Stomach smooth muscle (tissue), 2 donors: ENCODE data around the gene RPH3AL.
A peak's percentile ranks its signal among the peaks of the same experiment; 100 is the strongest.

ENCODE experiments used
- H3K27ac ChIP-seq: one replicate; pipeline ENCODE4 v1.7.0; 2013; ENCODE audit warnings: mild to moderate bottlenecking, low read length, inconsistent platforms
- H3K27me3 ChIP-seq, 2 donors: one replicate each; pipeline ENCODE4 v1.7.0; 2013; ENCODE audit warnings: low read length in 2 of 2; ENCODE audit not compliant: insufficient read depth in 2 of 2, control insufficient read depth in 1 of 2
- H3K36me3 ChIP-seq, 2 donors: one replicate each; pipeline ENCODE4 v1.7.0; 2013; ENCODE audit warnings: low read length in 2 of 2; ENCODE audit not compliant: control insufficient read depth in 2 of 2, insufficient read depth in 2 of 2
- H3K4me1 ChIP-seq: one replicate; pipeline ENCODE4 v1.7.0; 2013; ENCODE audit warnings: low read length; ENCODE audit not compliant: control insufficient read depth, insufficient read depth
- H3K4me3 ChIP-seq, 2 donors: one replicate each; pipeline ENCODE4 v1.7.0; 2013; ENCODE audit warnings: low read length in 2 of 2
- H3K9ac ChIP-seq, 2 donors: one replicate each; pipeline ENCODE4 v1.7.0; 2013; ENCODE audit warnings: low read length in 2 of 2, mild to moderate bottlenecking in 1 of 2
- H3K9me3 ChIP-seq, 2 donors: one replicate each; pipeline ENCODE4 v1.7.0; 2013; ENCODE audit warnings: low read length in 2 of 2; ENCODE audit not compliant: control insufficient read depth in 2 of 2
- donor health status: healthy.
- donor health status: Pancreatic carcinoma.

The RPH3AL gene

DNA sequence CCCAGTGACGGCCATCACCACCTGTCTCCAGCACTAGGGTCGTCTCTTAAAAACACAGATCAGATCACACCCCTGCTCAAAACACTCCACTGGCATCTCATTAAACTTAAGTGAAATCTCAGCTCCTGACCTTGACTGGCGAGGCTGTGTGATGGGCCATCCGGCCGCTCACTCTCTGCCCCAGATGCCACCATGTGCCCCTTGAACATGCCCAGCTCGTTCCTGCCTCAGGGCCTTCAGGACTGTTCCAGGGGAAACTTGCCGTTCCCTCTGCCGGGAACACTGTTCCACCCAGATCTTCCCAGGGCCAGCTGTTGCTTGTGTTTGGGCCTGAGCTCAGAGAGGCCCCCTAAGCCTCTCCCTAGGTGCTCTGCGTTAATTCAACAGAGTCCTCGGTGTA is 39.4 kb downstream of the RPH3AL start:
- Histone ChIP-seq H3K9ac (no peak overlapping the region), H3K36me3 (peaks cover 0 to 2% of the 10 kb centered on the region in 2 donors)

GRCh38 chr17:312476-313148 is 40.0 kb downstream of the RPH3AL start:
- Histone ChIP-seq H3K4me3 (no peak overlapping the region), H3K27me3 (peaks cover 0 to 4% of the 10 kb centered on the region in 2 donors), H3K9ac (no peak overlapping the region), H3K9me3 (peaks cover 0 to 3% of the 10 kb centered on the region in 2 donors), H3K4me1 (peaks cover 10% of the 10 kb centered on the region), H3K36me3 (peaks cover 0 to 2% of the 10 kb centered on the region in 2 donors), H3K27ac (no peak overlapping the region)

More for the DNA sequence above, 39.4 kb downstream of the RPH3AL start:
- Histone ChIP-seq H3K27ac (no peak overlapping the region), H3K4me1 (peaks cover 5% of the 10 kb centered on the region), H3K4me3 (no peak overlapping the region), H3K9me3 (peaks cover 0 to 3% of the 10 kb centered on the region in 2 donors), H3K27me3 (peaks cover 0 to 4% of the 10 kb centered on the region in 2 donors)

DNA sequence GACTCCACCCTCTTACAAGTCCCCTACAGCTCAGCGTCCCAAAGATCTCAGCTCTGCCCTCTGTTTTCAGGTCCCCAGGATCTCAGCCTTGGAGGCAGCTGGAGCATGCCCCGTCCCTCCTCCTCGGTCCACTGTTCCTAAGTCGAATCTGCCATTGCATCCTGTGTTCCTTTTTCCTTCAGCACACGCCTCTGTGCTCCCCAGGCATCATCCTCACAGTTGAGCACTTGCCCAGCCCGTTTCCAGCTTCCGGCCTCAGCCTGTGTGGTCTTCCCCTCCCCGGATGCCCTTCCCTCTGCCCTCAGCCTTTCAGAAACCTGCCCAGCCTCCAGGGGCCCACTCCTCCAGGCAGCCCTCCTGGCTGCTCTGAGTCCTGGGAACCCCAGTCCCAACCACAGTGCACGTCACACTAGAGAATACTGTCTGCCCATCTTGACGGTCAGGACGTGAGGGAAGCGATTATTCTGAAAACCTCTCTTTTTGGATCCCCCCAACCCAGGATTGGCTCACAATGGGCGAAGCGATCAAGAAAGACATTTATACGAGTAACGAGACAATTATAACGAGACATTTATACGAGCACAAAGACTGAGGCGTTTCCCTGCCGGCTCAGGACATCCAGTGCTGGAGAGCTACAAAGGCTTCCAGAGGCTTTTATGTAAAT is 41.4 kb downstream of the RPH3AL start:
- Histone ChIP-seq H3K27ac (no peak overlapping the region), H3K4me3 (no peak overlapping the region), H3K4me1 (peaks cover 18% of the 10 kb centered on the region), H3K27me3 (peaks cover 4% of the 10 kb centered on the region in 2 donors), H3K9ac (no peak overlapping the region), H3K9me3 (peaks cover 0 to 3% of the 10 kb centered on the region in 2 donors), H3K36me3 (peaks cover 0 to 2% of the 10 kb centered on the region in 2 donors)

- H3K4me3 ChIP-seq: no peak overlapping the region
- no peak overlapping the region for H3K27ac ChIP-seq
- H3K27me3 ChIP-seq: peaks cover 2 to 9% of the 10 kb centered on the region in 2 donors
- H3K9ac ChIP-seq: no peak overlapping the region
- peaks cover 0 to 2% of the 10 kb centered on the region in 2 donors for H3K36me3 ChIP-seq
- H3K9me3 ChIP-seq: peaks cover 0 to 3% of the 10 kb centered on the region in 2 donors
- H3K4me1 ChIP-seq: peaks cover 18% of the 10 kb centered on the region
Measured at GRCh38 chr17:310111-311010, 42.2 kb downstream of the RPH3AL start.

DNA sequence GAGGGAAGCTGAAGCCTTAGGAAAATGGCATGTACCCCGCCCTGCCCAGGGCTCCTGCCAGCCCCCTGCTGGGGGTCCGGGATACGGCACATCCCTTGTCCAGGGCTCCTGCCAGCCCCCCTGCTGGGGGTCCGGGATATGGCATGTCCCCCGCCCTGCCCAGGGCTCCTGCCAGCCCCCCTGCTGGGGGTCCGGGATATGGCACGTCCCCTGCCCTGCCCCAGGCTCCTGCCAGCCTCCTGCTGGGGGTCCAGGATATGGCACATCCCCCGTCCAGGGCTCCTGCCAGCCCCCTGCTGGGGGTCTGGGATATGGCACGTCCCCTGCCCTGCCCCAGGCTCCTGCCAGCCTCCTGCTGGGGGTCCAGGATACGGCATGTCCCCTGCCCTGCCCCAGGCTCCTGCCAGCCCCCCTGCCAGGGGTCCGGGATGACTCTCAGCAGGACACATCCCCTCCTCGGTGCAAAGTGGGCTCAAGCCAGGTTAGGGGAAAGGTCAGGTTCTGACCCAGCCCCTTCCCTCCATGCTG is 43.2 kb downstream of the RPH3AL start:
- Histone ChIP-seq H3K4me1 (peaks cover 19% of the 10 kb centered on the region), H3K27me3 (peaks cover 0 to 12% of the 10 kb centered on the region in 2 donors), H3K4me3 (no peak overlapping the region), H3K9me3 (no peaks in the 10 kb centered on the region), H3K9ac (no peak overlapping the region), H3K27ac (no peak overlapping the region), H3K36me3 (no peaks in the 10 kb centered on the region)

DNA sequence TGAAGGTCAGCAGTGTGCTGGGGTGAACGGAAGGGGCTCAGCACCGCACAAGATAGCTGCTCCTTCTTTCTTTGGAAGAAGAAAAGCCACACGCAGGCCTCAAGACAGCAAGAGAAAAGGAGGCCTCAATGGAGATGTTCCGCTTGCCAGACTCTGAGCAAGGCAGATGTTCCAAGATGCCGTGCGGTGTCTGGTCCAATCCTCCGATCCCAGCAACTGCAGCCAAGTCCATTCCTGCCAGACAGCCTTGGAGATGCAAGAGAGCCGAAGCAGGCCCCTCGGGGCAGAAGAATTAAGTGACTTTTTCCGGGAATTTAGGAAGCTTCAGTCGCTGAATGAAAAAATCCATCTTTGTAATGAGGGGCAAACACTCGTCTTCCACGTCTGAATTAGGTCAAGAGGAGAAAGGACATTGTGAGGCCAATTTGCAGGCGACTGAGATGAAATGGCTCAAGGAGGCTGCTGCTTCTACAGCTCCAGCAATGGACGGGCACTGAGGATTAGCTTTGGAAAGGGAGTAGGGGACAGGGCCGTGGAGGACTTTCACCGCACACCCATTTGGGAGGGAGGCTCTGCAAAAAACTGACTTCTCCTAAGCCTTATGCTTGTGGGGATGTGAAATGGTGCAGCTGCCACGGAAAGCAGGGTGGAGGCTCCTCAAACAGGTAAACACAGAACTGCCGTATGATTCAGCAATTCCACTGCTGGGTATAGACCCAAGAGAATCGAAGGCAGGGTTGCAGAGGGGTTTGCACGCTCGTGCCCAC is 44.7 kb downstream of the RPH3AL start:
- H3K4me1 ChIP-seq: peaks cover 20% of the 10 kb centered on the region
- no peak overlapping the region for H3K27ac ChIP-seq
- peak overlapping the region in 1 of 2 donors; percentile 22 for H3K9ac ChIP-seq
- no peak overlapping the region for H3K4me3 ChIP-seq
- peaks cover 0 to 12% of the 10 kb centered on the region in 2 donors for H3K27me3 ChIP-seq
- H3K36me3 ChIP-seq: no peaks in the 10 kb centered on the region
- no peaks in the 10 kb centered on the region for H3K9me3 ChIP-seq

GRCh38 chr17:307295-307691 is 45.3 kb downstream of the RPH3AL start:
- Histone ChIP-seq H3K9ac (peak overlapping the region in 1 of 2 donors; percentile 22), H3K4me3 (no peak overlapping the region), H3K4me1 (peaks cover 20% of the 10 kb centered on the region), H3K36me3 (no peaks in the 10 kb centered on the region), H3K27ac (no peak overlapping the region), H3K27me3 (peaks cover 0 to 12% of the 10 kb centered on the region in 2 donors), H3K9me3 (no peaks in the 10 kb centered on the region)

GRCh38 chr17:306536-307294 is 45.9 kb downstream of the RPH3AL start:
- Histone ChIP-seq H3K4me1 (peaks cover 20% of the 10 kb centered on the region), H3K27ac (no peak overlapping the region), H3K4me3 (no peak overlapping the region), H3K9me3 (no peaks in the 10 kb centered on the region), H3K27me3 (peaks cover 0 to 12% of the 10 kb centered on the region in 2 donors), H3K9ac (no peak overlapping the region), H3K36me3 (no peaks in the 10 kb centered on the region)

DNA sequence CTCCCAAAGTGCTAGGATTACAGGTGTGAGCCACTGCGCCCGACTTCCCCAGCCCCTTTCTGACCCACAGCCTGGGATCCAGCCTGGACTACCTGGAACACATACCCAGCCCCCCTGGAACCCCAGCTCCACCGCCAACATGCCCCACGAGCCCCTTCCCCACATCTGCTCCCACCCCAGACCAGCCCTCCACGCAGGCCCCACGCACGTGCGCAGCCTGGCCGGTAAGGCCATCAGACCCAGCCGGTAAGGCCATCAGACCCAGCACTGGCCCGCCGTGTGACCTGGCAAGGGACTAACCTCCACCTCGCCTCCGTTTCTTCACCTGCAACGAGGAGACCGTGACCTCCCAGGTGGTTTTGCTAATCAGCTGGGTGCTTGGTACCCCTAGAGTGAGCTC is 46.5 kb downstream of the RPH3AL start:
- Histone ChIP-seq H3K4me1 (peaks cover 20% of the 10 kb centered on the region), H3K36me3 (no peaks in the 10 kb centered on the region), H3K4me3 (no peak overlapping the region), H3K9me3 (no peaks in the 10 kb centered on the region), H3K27ac (no peak overlapping the region), H3K9ac (no peak overlapping the region), H3K27me3 (peaks cover 0 to 12% of the 10 kb centered on the region in 2 donors)
